Kidney (tissue), 14 donors: ENCODE measurements around the gene CRMP1. TPM values are rescaled to one million over a fixed set of nuclear protein-coding genes. Genes with fewer than 3 reads are reported as not detected.

Experiments
- DNase-seq, 5 donors: peaks; one replicate each; pipeline ENCODE4 v3.0.0-alpha.2; 2013 to 2020
- FAIRE-seq: peaks from 2 replicates; lab custom pipeline; 2012; peaks lifted over from hg19 to GRCh38; lab: Jason Lieb, UNC
- H3K27ac ChIP-seq, 2 donors: one replicate each; pipeline ENCODE4 v1.7.0; 2013; ENCODE audit warnings: low read depth in 2 of 2, low read length in 2 of 2, inconsistent platforms in 1 of 2
- H3K27me3 ChIP-seq: one replicate; pipeline ENCODE4 v1.7.1; 2013; ENCODE audit warnings: low read length, inconsistent platforms; ENCODE audit not compliant: control insufficient read depth, insufficient read depth
- H3K36me3 ChIP-seq, 3 donors: one replicate each; pipeline versions ENCODE4 v1.7.0 to v1.7.1; 2013; ENCODE audit warnings: low read length in 3 of 3, control low read depth in 1 of 3, inconsistent platforms in 1 of 3; ENCODE audit not compliant: insufficient read depth in 3 of 3, control insufficient read depth in 2 of 3
- H3K4me1 ChIP-seq, 3 donors: one replicate each; pipeline versions ENCODE4 v1.7.0 to v1.7.1; 2013; ENCODE audit warnings: low read length in 3 of 3, inconsistent platforms in 1 of 3, low read depth in 1 of 3; ENCODE audit not compliant: control insufficient read depth in 2 of 3, insufficient read depth in 2 of 3
- H3K4me3 ChIP-seq, 3 donors: one replicate each; pipeline versions ENCODE4 v1.7.0 to v1.8.1; 2013; ENCODE audit warnings: low read length in 3 of 3, control low read depth in 1 of 3, inconsistent platforms in 1 of 3
- H3K9ac ChIP-seq, 3 donors: one replicate each; pipeline versions ENCODE4 v1.7.0 to v1.7.1; 2013; ENCODE audit warnings: low read length in 3 of 3, control low read depth in 1 of 3, inconsistent platforms in 1 of 3
- H3K9me3 ChIP-seq, 3 donors: one replicate each; pipeline versions ENCODE4 v1.7.0 to v1.7.1; 2013; ENCODE audit warnings: low read length in 3 of 3, control low read depth in 1 of 3, inconsistent platforms in 1 of 3; ENCODE audit not compliant: control insufficient read depth in 2 of 3, insufficient read depth in 1 of 3
- CTCF ChIP-seq: IDR thresholded peaks from 3 replicates; pipeline ENCODE4 v1.5.1; 2012; ENCODE audit warnings: mild to moderate bottlenecking, moderate library complexity, borderline replicate concordance; ENCODE audit not compliant: insufficient read depth; ENCODE audit errors: extremely low read depth
- intact Hi-C: fragments of 100-400 bp; cut with DNase I; formaldehyde crosslinking; loops from one replicate; pipeline ENCODE4 v1.11.1; 2022
- polyA plus RNA-seq: library from polyadenylated mRNA; stranded (reverse); fragments of 350-450 nt; fragmentation: Illumina TruSeq; extraction: RNeasy Lipid Tissue Mini Kit (QIAGEN cat#74804); gene quantifications from one replicate; pipeline ENCODE4 v1.2.3, GENCODE V29; 2014; ENCODE audit warnings: low read depth, low replicate concordance; ENCODE audit not compliant: insufficient read depth
- total RNA-seq: library from RNA; stranded (reverse); fragmentation: NEBNext Ultra II Directional; extraction: Animal tissue kit (Norgen Biotek cat#: 25700); gene quantifications from one replicate; pipeline ENCODE4 v1.2.1, GENCODE V29; 2021
- donor health status: control.
- donor health status: control.
- donor health status: control.
- donor health status: control.
- donor health status: control.
- donor health status: DM: yes; HTN: yes; CAD: no.
- donor health status: Normal renal cell carcinoma (clear cell type).

The CRMP1 gene
- total and polyA plus RNA-seq, 2 donors from 2014 or later, result 0.26 to 0.66 TPM

- DNase-seq, result no peak
- FAIRE-seq, result no peak
- no peaks in the 10 kb centered on the region for H3K4me1 ChIP-seq
- H3K27me3 ChIP-seq, result no peaks in the 10 kb centered on the region
- H3K36me3 ChIP-seq, result no peaks in the 10 kb centered on the region
- intact Hi-C loops, result no loop called here
- no peaks in the 10 kb centered on the region for H3K9me3 ChIP-seq
- no peak overlapping the region for H3K4me3 ChIP-seq
- no peak for TF ChIP-seq CTCF
- no peak overlapping the region for H3K27ac ChIP-seq
- no peak overlapping the region for H3K9ac ChIP-seq
These were observed 35.4 kb upstream of the CRMP1 start for GRCh38 chr4:5928274-5928673.

- no peak for TF ChIP-seq CTCF
- DNase-seq (no peak), FAIRE-seq (no peak)
- Histone ChIP-seq H3K27ac (no peak overlapping the region), H3K9ac (no peak overlapping the region), H3K36me3 (no peaks in the 10 kb centered on the region), H3K9me3 (no peaks in the 10 kb centered on the region), H3K27me3 (no peaks in the 10 kb centered on the region), H3K4me3 (no peak overlapping the region), H3K4me1 (no peaks in the 10 kb centered on the region)
- intact Hi-C loops, result no loop called here
These were observed 34.9 kb upstream of the CRMP1 start for GRCh38 chr4:5927747-5928146.

GRCh38 chr4:5927116-5927515 lies 34.2 kb upstream of the CRMP1 start:
- Histone ChIP-seq H3K4me1 (no peaks in the 10 kb centered on the region), H3K27me3 (no peaks in the 10 kb centered on the region), H3K27ac (no peak overlapping the region), H3K36me3 (no peaks in the 10 kb centered on the region), H3K9ac (no peak overlapping the region), H3K4me3 (no peak overlapping the region), H3K9me3 (no peaks in the 10 kb centered on the region)
- DNase-seq, result peak in 1 of 5 donors; percentile 5
- FAIRE-seq, result no peak
- no peak for TF ChIP-seq CTCF
- intact Hi-C loops, result no loop called here

GRCh38 chr4:5926598-5926997 lies 33.7 kb upstream of the CRMP1 start:
- TF ChIP-seq CTCF, result no peak
- intact Hi-C loops, result no loop called here
- Histone ChIP-seq H3K27me3 (no peaks in the 10 kb centered on the region), H3K36me3 (no peaks in the 10 kb centered on the region), H3K27ac (no peak overlapping the region), H3K9me3 (no peaks in the 10 kb centered on the region), H3K9ac (no peak overlapping the region), H3K4me3 (no peak overlapping the region), H3K4me1 (no peaks in the 10 kb centered on the region)
- FAIRE-seq (no peak), DNase-seq (peak in 2 of 5 donors; percentile 28 to 51)
